GM19455 (cell line): ENCODE data around the gene SCNM1.
"Not testable (repeated sequence)": the region's sequence is repeated elsewhere in the genome, so short reads cannot be mapped to it uniquely, and the experiment has no call there.

Source experiments
- ATAC-seq: cut with Tn5 transposase; IDR thresholded peaks from one replicate; pipeline ENCODE4 v1.9.1; 2021; ENCODE audit not compliant: unreplicated experiment

The SCNM1 gene

DNA sequence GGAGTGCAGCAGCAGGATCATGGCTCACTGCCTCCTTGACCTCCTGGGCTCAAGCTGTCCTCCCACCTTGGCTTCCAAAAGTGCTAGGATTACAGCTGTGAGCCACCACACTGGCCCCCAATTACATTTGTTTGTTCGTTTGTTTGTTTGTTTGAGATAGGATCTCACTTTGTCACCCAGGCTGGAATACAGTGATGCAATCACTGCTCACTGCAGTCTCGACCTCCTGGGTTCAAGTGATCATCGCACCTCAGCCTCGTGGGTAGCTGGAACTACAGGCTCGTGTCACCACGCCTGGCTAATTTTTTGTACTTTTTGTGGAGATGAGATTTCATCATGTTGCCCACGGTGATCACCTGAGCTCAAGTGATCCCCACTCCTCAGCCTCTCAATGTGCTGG, 26.1 kb downstream of the SCNM1 start:
- ATAC-seq = no peak

DNA sequence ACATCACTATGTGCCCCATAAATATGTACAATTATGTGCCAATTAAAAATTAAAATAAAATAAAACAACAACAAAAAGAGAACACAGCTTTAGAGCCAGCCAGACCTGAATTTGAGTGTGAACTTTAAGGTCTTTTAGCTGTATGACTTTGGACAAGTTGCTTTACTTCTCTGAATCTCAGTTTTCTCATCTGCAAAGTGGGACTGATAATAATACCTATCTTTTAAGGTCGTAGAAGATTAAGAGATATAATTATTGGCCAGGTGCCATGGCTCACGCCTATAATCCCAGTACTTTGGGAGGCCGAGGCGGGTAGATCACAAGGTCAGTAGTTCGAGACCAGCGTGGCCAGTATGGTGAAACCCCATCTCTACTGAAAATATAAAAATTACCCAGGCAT, 27.4 kb downstream of the SCNM1 start:
- ATAC-seq = no peak

DNA sequence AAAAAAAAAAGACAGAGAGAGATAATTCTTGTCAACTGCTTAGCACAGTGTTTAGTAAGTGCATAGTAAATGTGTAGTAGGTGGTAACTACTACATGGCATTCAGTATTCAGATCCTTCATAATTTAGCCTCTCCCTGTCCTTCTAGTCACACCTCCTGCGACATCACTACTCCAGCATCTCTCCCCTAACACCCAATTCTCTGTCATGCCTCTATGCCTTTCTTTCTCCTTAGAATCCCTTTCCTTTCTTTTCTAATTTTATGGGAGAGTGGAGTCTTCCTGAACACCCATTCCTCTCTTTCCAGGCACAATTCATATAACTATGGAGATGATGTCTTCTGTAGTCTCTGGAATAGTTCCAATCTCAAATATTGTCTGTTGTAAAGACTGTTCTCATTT, 27.9 kb downstream of the SCNM1 start:
- no peak for ATAC-seq

GRCh38 chr1:151194894-151195594, 29.1 kb downstream of the SCNM1 start:
- not testable (repeated sequence) for ATAC-seq

- ATAC-seq = no peak
Observed at GRCh38 chr1:151196292-151196800, 30.4 kb downstream of the SCNM1 start.

GRCh38 chr1:151197863-151198253, 31.9 kb downstream of the SCNM1 start:
- ATAC-seq = no peak

DNA sequence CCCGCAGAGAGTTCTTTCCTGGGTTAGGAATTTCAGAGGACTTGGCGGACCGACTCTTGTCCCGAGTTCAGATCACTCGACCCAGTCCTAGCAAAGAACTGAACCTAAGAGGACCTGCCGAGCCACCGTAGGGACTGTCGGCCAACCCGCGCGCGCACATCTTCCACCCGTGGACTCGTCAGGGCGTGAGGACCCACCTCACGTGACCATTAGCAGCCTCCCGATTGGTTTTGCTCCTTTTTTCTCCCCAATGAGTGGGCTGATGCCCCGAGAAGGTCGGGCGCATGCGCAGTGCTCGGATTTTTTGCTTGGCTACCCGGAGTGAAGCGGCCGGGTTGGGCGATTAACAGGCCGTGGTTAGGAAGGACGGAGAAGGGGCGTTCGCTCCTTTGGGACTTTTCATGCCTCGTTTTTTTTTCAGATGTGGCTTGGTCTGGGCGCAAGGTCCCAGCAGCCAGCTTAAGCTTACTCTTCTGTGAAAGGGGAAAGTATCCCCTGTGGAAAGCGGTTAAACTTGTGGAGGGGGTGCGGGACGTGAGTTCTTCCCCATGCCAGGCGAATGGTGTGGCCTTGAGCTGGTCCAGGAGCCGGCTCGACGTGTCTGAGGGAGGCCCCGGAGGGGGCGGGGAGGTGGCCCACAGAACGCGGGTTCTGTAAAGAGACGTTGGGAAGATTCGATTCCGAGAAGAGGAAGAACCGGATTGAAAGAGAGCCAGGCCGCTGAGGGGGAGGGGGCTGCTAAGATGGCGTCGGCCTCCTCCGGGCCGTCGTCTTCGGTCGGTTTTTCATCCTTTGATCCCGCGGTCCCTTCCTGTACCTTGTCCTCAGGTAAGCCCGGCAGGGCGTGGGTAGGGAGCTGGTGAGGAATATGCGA, 32.5 kb downstream of the SCNM1 start, which contains the start of gene PIP5K1A:
Gene PIP5K1A (plus strand): TSS at position 299 of the 874 bp plus-strand sequence. CDS start 445 bp downstream, at position 744.
- peak; percentile 79 for ATAC-seq

DNA sequence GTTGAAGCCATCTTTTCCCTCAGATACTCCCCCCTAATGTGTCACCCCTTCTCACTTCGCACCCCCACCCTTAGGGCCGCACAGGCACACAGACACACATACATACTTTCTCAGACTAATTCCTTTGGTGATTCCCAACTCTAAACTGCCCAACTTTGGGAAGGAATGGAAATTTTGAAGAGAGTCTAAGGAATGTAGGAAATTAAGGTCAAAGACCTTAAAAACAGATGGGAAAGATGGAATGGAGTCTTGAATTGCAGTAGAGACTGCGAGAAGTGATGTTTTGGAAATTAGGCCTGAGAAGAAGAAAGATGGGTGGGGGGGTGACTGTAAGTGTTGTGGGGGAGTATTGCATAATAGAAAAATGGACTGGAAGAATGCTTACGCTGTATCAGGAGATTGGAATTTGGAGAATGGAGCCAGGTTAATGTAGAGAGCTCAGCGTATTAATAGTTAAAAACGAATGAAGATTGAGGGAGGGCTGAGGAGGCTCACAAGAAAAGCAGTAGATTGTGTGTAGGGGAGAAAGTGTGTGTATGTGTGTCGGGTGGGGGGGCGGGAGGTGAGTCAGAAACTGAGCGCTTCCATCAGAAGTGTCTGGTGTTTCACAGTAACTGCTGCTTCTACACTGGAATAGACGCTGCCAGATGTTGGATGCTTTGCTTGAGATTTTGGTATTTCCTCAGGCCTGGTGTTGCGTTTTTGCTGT, 34.1 kb downstream of the SCNM1 start:
- no peak for ATAC-seq

GRCh38 chr1:151205381-151205965, 39.5 kb downstream of the SCNM1 start:
- ATAC-seq = not testable (repeated sequence)

DNA sequence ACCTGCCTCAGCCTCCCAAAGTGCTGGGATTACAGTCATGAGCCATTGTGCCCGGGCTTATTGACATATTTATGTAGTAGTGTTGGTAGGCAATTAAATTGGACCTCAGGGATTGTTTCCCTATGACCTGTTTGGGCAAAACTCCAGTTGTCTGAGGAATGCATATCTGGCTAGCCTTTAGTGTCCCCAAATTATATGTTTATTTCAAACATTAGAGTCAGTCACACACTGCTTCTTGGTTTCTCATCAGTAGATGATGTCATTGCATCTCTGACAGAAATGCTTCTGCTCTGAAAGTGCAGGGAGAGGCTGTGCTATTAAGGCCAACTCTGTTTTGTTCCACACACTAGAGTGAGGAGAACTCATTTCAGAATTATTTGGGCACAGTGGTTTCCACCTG, 44.9 kb downstream of the SCNM1 start:
- no peak for ATAC-seq

DNA sequence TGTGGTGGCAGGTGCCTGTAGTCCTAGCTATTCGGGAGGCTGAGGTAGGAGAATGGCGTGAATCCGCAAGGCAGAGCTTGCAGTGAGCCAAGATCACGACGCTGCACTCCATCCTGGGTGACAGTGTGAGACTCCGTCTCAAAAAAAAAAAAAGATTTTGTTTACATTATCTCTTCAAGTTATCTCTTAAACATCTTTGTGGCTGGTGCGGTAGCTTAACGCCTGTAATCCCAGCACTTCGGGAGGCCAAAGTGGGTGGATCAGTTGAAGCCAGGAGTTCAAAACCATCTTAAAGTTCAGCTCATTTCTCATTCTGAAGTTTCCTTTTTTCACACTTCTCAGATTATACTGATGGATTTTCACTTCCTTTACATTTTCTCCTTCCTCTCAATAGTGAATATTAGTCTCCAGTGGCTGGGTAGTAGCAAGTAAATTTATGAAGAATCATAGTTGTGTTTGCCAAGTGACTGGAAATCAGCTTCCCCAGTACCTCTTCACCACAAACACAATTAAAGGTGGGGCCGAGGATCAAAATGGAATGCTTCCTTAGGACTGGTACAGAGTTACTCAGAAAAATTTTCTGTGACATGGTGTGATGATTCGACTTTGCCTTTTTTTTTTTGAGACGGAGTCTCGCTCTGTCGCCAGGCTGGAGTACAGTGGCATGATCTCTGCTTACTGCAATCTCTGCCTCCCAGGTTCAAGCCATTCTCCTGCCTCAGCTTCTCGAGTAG, 46.2 kb downstream of the SCNM1 start:
- ATAC-seq = no peak

DNA sequence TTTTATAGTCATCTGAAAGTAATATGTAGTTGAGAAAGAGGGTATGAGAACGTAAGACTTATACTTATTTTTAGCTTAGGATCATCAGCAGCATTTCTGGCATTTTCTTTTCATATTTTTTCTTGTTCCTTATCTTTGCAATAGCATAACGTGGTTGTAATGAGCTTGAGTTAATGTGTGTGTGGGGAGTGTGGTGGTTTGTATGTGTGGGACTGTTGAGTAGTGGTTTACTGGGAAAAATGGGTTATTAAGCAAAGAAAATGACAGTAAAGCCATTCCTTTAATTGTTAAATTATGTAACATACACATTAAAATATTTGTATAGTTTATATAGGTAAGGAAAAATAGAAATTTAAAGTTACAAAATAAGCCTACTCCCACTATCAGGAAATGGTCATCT, 47.6 kb downstream of the SCNM1 start:
- ATAC-seq = no peak
